ENCODE results near the gene FBXL17.

Gene FBXL17

DNA sequence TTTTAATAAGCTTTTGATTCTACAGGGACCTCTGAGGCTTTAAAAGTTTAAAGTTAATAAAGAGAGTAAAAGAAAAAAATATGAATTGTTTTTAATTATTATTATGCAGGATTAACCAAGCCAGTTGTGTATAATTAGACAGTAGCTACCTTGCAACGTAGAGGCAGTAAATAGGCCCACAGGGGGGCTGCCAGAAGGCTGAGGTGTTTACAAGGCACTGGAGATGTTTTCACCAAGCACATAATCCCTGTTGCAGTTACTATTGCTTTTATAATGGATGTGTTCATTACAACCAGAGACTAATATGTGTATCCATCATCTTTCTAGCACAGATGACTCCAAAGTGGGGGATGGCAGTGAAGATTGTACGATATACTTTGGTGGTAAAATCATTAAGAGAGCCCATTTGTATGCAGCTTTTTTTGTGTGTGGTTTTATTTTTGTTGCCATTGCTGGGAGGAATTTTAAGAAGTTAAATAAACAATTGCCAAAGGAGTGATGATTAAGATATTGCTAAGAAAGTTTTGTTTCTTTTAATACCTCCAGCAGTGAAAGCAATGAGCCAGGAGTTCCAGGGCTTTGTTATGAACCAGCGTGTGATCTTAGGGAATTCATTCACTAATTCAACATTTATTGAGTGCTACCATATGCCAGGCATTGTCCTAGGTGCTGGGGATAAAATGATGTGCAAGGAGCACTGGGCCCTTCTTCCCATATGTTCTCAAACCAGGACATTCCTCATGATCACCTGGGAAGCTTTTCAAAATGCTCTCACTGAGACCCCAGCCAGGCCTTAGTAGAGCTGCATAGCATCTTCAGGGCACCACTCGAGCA is 572.5 kb downstream of the FBXL17 start:
- no peak for DNase-seq (ENCODE audit: low read depth)
